HG03558 (cell line): Measurements from ENCODE around the gene ZNF84.

Experiments used
- ATAC-seq: cut with Tn5 transposase; IDR thresholded peaks from one replicate; pipeline ENCODE4 v1.9.1; 2021; ENCODE audit warnings: moderate number of reproducible peaks; ENCODE audit not compliant: unreplicated experiment; ENCODE audit errors: extremely low read depth

Gene ZNF84

DNA sequence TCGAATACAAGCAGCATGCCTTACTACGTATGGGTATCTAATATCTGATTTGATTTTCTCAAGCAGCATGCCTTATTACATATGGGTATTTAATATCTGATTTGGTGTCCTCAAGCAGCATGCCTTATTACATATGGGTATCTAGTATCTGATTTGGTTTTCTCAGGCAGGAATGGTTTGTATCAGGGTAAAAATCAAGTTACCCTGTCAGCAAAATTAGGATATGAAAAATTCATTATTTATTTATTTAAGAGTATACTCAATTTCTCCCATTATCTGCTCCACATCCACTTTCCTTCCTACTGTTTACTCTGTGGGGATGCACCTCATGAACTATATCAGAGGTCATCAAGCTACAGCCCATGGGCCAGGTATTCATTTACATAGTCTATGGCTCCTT is 70.8 kb downstream of the ZNF84 start:
- no peak for ATAC-seq
